Measurements from ENCODE around the gene TMEM232.

The TMEM232 gene

GRCh38 chr5:110665184-110665726 lies 61.2 kb downstream of the TMEM232 start:
- no peak overlapping the region for H3K4me3 ChIP-seq (ENCODE audit: low read length in 2 of 2)
- H3K9ac ChIP-seq (ENCODE audit: low read length in 2 of 2): no peak overlapping the region
- H3K9me3 ChIP-seq (ENCODE audit: control insufficient read depth in 2 of 2, low read length in 2 of 2): no peaks in the 10 kb centered on the region
- H3K27me3 ChIP-seq (ENCODE audit: control insufficient read depth in 1 of 2, insufficient read depth in 2 of 2, low read length in 2 of 2): no peaks in the 10 kb centered on the region
- no peaks in the 10 kb centered on the region for H3K36me3 ChIP-seq (ENCODE audit: control insufficient read depth in 2 of 2, insufficient read depth in 2 of 2, low read length in 2 of 2)
- no peaks in the 10 kb centered on the region for H3K4me1 ChIP-seq (ENCODE audit: control insufficient read depth, insufficient read depth, low read length)
- H3K27ac ChIP-seq (ENCODE audit: low read length): no peak overlapping the region

DNA sequence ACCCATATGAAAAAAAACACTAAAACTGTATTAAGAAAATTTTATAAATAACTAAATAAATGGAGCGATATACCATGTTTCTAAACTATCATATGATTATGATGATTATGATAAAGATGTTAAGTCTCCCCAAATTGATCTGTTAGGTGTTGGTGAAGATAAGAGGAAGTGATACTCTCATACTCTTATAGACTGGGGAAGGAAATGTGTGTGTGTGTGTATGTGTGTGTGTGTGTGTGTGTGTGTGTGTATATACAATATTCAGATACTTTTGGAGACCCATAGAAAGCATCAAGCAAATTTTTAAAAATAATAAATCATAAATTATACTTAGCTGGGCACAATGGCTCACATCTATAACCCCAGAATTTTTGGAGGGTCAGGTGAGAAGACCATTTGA lies 62.9 kb downstream of the TMEM232 start:
- no peak overlapping the region for H3K27ac ChIP-seq (ENCODE audit: low read length)
- H3K9ac ChIP-seq (ENCODE audit: low read length in 2 of 2): no peak overlapping the region
- H3K9me3 ChIP-seq (ENCODE audit: control insufficient read depth in 2 of 2, low read length in 2 of 2): no peaks in the 10 kb centered on the region
- H3K27me3 ChIP-seq (ENCODE audit: control insufficient read depth in 1 of 2, insufficient read depth in 2 of 2, low read length in 2 of 2): no peaks in the 10 kb centered on the region
- H3K4me1 ChIP-seq (ENCODE audit: control insufficient read depth, insufficient read depth, low read length): no peaks in the 10 kb centered on the region
- H3K36me3 ChIP-seq (ENCODE audit: control insufficient read depth in 2 of 2, insufficient read depth in 2 of 2, low read length in 2 of 2): no peaks in the 10 kb centered on the region
- H3K4me3 ChIP-seq (ENCODE audit: low read length in 2 of 2): no peak overlapping the region

- Histone ChIP-seq H3K27me3 (ENCODE audit: control insufficient read depth in 1 of 2, insufficient read depth in 2 of 2, low read length in 2 of 2) (no peaks in the 10 kb centered on the region), H3K27ac (ENCODE audit: low read length) (no peak overlapping the region), H3K9me3 (ENCODE audit: control insufficient read depth in 2 of 2, low read length in 2 of 2) (no peaks in the 10 kb centered on the region), H3K4me1 (ENCODE audit: control insufficient read depth, insufficient read depth, low read length) (no peaks in the 10 kb centered on the region), H3K36me3 (ENCODE audit: control insufficient read depth in 2 of 2, insufficient read depth in 2 of 2, low read length in 2 of 2) (no peaks in the 10 kb centered on the region), H3K4me3 (ENCODE audit: low read length in 2 of 2) (no peak overlapping the region), H3K9ac (ENCODE audit: low read length in 2 of 2) (no peak overlapping the region)
Observed at GRCh38 chr5:110658006-110658405, 68.5 kb downstream of the TMEM232 start.

- Histone ChIP-seq H3K36me3 (ENCODE audit: control insufficient read depth in 2 of 2, insufficient read depth in 2 of 2, low read length in 2 of 2) (no peaks in the 10 kb centered on the region), H3K9me3 (ENCODE audit: control insufficient read depth in 2 of 2, low read length in 2 of 2) (no peaks in the 10 kb centered on the region), H3K4me3 (ENCODE audit: low read length in 2 of 2) (no peak overlapping the region), H3K4me1 (ENCODE audit: control insufficient read depth, insufficient read depth, low read length) (no peaks in the 10 kb centered on the region), H3K9ac (ENCODE audit: low read length in 2 of 2) (no peak overlapping the region), H3K27ac (ENCODE audit: low read length) (no peak overlapping the region), H3K27me3 (ENCODE audit: control insufficient read depth in 1 of 2, insufficient read depth in 2 of 2, low read length in 2 of 2) (no peaks in the 10 kb centered on the region)
Observed at GRCh38 chr5:110653231-110653970, 73.1 kb downstream of the TMEM232 start.

GRCh38 chr5:110651507-110651906 lies 75.0 kb downstream of the TMEM232 start:
- Histone ChIP-seq H3K9me3 (ENCODE audit: control insufficient read depth in 2 of 2, low read length in 2 of 2) (no peaks in the 10 kb centered on the region), H3K9ac (ENCODE audit: low read length in 2 of 2) (no peak overlapping the region), H3K4me1 (ENCODE audit: control insufficient read depth, insufficient read depth, low read length) (no peaks in the 10 kb centered on the region)

DNA sequence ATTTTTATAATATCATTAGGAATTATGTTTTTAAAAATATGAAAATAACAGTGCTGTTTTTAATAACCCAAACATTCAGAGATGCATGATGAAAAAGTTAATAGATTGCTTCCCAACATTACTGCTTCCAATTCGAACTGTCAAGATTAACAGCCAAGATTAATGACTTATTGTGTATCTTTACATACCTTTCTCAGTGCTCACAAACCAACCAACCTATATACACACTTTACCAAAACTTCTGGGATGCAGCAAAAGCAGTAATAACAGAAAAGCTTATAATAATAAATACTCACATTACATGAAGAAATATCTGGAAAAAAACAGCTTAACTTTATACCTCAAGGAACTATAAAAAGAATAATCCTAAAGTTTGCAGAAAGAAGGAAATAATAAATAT lies 82.1 kb downstream of the TMEM232 start:
- no peak overlapping the region for H3K9ac ChIP-seq (ENCODE audit: low read length in 2 of 2)
- H3K36me3 ChIP-seq (ENCODE audit: control insufficient read depth in 2 of 2, insufficient read depth in 2 of 2, low read length in 2 of 2): no peaks in the 10 kb centered on the region
- H3K27ac ChIP-seq (ENCODE audit: low read length): no peak overlapping the region
- H3K4me1 ChIP-seq (ENCODE audit: control insufficient read depth, insufficient read depth, low read length): no peaks in the 10 kb centered on the region
- no peak overlapping the region for H3K4me3 ChIP-seq (ENCODE audit: low read length in 2 of 2)
- H3K27me3 ChIP-seq (ENCODE audit: control insufficient read depth in 1 of 2, insufficient read depth in 2 of 2, low read length in 2 of 2): no peaks in the 10 kb centered on the region
- H3K9me3 ChIP-seq (ENCODE audit: control insufficient read depth in 2 of 2, low read length in 2 of 2): no peaks in the 10 kb centered on the region

More at GRCh38 chr5:110651507-110651906, 75.0 kb downstream of the TMEM232 start:
- Histone ChIP-seq H3K27ac (ENCODE audit: low read length) (no peak overlapping the region), H3K36me3 (ENCODE audit: control insufficient read depth in 2 of 2, insufficient read depth in 2 of 2, low read length in 2 of 2) (no peaks in the 10 kb centered on the region), H3K27me3 (ENCODE audit: control insufficient read depth in 1 of 2, insufficient read depth in 2 of 2, low read length in 2 of 2) (no peaks in the 10 kb centered on the region), H3K4me3 (ENCODE audit: low read length in 2 of 2) (no peak overlapping the region)

DNA sequence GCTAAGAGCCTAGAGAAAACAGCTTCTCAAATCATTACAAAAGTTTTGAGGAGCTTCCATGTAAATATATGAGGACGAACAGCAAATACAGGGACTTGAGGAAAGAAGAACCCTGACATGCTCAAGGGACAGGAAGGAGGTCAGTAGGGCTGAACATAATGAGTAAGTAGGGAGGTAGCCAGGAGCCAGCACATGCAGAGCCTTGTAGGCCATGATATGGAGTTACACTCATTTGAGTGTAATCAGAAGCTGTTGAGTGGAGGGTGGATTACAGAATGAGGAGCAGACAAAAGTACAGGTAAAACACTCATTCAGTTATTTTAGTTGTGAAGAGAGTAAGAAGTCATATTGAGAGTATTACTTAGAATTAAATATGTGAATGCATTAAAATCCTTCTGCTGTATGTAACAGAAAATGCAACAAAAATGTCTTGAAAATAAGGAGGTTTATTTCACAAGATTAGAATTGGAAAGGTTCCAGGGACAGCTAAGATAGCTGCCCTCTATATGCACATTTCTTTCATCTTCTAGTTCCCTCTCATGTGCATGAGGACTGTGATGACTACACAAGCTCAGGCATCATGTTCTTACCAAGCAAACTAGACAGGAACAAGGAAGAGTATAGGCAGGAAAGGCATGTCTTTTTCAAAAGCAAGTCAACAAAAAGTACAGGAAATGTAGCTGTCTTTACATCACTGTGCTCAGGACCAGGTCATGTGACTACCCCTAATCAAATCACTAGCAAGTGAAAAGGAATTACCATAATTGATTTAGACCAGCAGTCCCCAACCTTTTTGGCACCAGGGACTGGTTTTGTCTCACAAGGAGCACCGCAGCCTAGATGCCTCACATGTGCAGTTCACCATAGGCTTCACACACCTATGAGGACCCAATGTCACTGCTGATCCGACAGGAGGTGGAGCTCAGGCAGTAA lies 87.2 kb downstream of the TMEM232 start:
- Histone ChIP-seq H3K9ac (ENCODE audit: low read length in 2 of 2) (no peak overlapping the region), H3K36me3 (ENCODE audit: control insufficient read depth in 2 of 2, insufficient read depth in 2 of 2, low read length in 2 of 2) (no peaks in the 10 kb centered on the region), H3K4me3 (ENCODE audit: low read length in 2 of 2) (no peak overlapping the region), H3K9me3 (ENCODE audit: control insufficient read depth in 2 of 2, low read length in 2 of 2) (no peaks in the 10 kb centered on the region), H3K4me1 (ENCODE audit: control insufficient read depth, insufficient read depth, low read length) (no peaks in the 10 kb centered on the region), H3K27ac (ENCODE audit: low read length) (no peak overlapping the region), H3K27me3 (ENCODE audit: control insufficient read depth in 1 of 2, insufficient read depth in 2 of 2, low read length in 2 of 2) (no peaks in the 10 kb centered on the region)

- Histone ChIP-seq H3K27ac (ENCODE audit: low read length) (no peak overlapping the region), H3K4me1 (ENCODE audit: control insufficient read depth, insufficient read depth, low read length) (no peaks in the 10 kb centered on the region), H3K9ac (ENCODE audit: low read length in 2 of 2) (no peak overlapping the region), H3K36me3 (ENCODE audit: control insufficient read depth in 2 of 2, insufficient read depth in 2 of 2, low read length in 2 of 2) (no peaks in the 10 kb centered on the region), H3K27me3 (ENCODE audit: control insufficient read depth in 1 of 2, insufficient read depth in 2 of 2, low read length in 2 of 2) (no peaks in the 10 kb centered on the region), H3K4me3 (ENCODE audit: low read length in 2 of 2) (no peak overlapping the region), H3K9me3 (ENCODE audit: control insufficient read depth in 2 of 2, low read length in 2 of 2) (no peaks in the 10 kb centered on the region)
Observed at GRCh38 chr5:110634475-110634874, 92.0 kb downstream of the TMEM232 start.

GRCh38 chr5:110631236-110631635 lies 95.2 kb downstream of the TMEM232 start:
- H3K27me3 ChIP-seq (ENCODE audit: control insufficient read depth in 1 of 2, insufficient read depth in 2 of 2, low read length in 2 of 2): no peaks in the 10 kb centered on the region
- no peaks in the 10 kb centered on the region for H3K4me1 ChIP-seq (ENCODE audit: control insufficient read depth, insufficient read depth, low read length)
- H3K9ac ChIP-seq (ENCODE audit: low read length in 2 of 2): no peak overlapping the region
- H3K4me3 ChIP-seq (ENCODE audit: low read length in 2 of 2): no peak overlapping the region
- no peak overlapping the region for H3K27ac ChIP-seq (ENCODE audit: low read length)
- H3K36me3 ChIP-seq (ENCODE audit: control insufficient read depth in 2 of 2, insufficient read depth in 2 of 2, low read length in 2 of 2): no peaks in the 10 kb centered on the region
- H3K9me3 ChIP-seq (ENCODE audit: control insufficient read depth in 2 of 2, low read length in 2 of 2): no peaks in the 10 kb centered on the region

DNA sequence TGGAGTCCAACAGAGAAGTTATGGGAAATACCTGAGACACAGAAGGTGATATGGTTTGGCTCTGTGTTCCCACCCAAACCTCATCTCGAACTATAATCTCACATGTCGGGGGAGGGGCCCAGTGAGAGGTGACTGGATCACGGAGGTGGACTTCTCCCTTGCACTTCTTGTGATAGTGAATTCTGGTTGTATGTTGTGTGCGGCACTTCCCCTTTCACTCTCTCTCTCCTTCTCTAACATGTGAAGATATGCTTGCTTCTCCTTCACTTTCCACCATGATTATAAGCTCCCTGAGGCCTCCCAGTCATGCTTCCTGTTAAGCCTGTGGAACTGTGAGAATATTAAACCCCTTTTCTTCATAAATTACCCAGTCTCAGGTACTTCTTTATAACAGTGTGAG lies 96.1 kb downstream of the TMEM232 start:
- no peaks in the 10 kb centered on the region for H3K27me3 ChIP-seq (ENCODE audit: control insufficient read depth in 1 of 2, insufficient read depth in 2 of 2, low read length in 2 of 2)

More for the DNA sequence above, 96.1 kb downstream of the TMEM232 start:
- H3K36me3 ChIP-seq (ENCODE audit: control insufficient read depth in 2 of 2, insufficient read depth in 2 of 2, low read length in 2 of 2): no peaks in the 10 kb centered on the region
- no peaks in the 10 kb centered on the region for H3K4me1 ChIP-seq (ENCODE audit: control insufficient read depth, insufficient read depth, low read length)
- H3K27ac ChIP-seq (ENCODE audit: low read length): no peak overlapping the region
- no peak overlapping the region for H3K9ac ChIP-seq (ENCODE audit: low read length in 2 of 2)
- no peaks in the 10 kb centered on the region for H3K9me3 ChIP-seq (ENCODE audit: control insufficient read depth in 2 of 2, low read length in 2 of 2)
- no peak overlapping the region for H3K4me3 ChIP-seq (ENCODE audit: low read length in 2 of 2)

Data from stomach smooth muscle (tissue), 2 donors.